SJSA1 (cell line): ENCODE measurements around the gene FCN3. TPM values are rescaled to one million over a fixed set of nuclear protein-coding genes. Genes with fewer than 3 reads are reported as not detected.
"Not testable (repeated sequence)": the region's sequence is repeated elsewhere in the genome, so short reads cannot be mapped to it uniquely, and the experiment has no call there.

Experiments used
- DNase-seq, 2 experiments: peaks; one replicate each; pipeline ENCODE4 v3.0.0-alpha.2; 2015 to 2020; ENCODE audit warnings: low spot score in 2 of 2, low read depth in 1 of 2
- H3K27ac ChIP-seq: fragments of 250-450 bp; sonication (Bioruptor Pico); 2 replicates; pipeline ENCODE4 v1.5.1; 2020; ENCODE audit warnings: mild to moderate bottlenecking, moderate library complexity
- H3K27me3 ChIP-seq: fragments of 250-450 bp; sonication (Bioruptor Pico); replicated peaks from 2 replicates; pipeline ENCODE4 v1.5.1; 2020; ENCODE audit warnings: mild to moderate bottlenecking, moderate library complexity
- H3K36me3 ChIP-seq: fragments of 250-450 bp; sonication (Bioruptor Pico); 2 replicates; pipeline ENCODE4 v1.5.1; 2020; ENCODE audit warnings: mild to moderate bottlenecking
- H3K4me1 ChIP-seq: fragments of 250-450 bp; sonication (Bioruptor Pico); replicated peaks from 2 replicates; pipeline ENCODE4 v1.6.1; 2021; ENCODE audit warnings: mild to moderate bottlenecking
- H3K4me3 ChIP-seq: fragments of 250-450 bp; sonication (Bioruptor Pico); 2 replicates; pipeline ENCODE4 v1.5.1; 2020; ENCODE audit warnings: mild to moderate bottlenecking
- H3K9me3 ChIP-seq: fragments of 250-450 bp; sonication (Bioruptor Pico); replicated peaks from 2 replicates; pipeline ENCODE4 v1.5.1; 2020; ENCODE audit warnings: mild to moderate bottlenecking
- total RNA-seq: library from RNA; depleted of rRNA; stranded (reverse); fragments of >200 nt; shearing (Covaris generic); gene quantifications from 2 replicates; pipeline ENCODE4 v1.2.3, GENCODE V29; 2014

Gene FCN3
- total RNA-seq, 1 experiment from 2014 or later, result not detected

- peaks cover 34% of the 10 kb centered on the region for H3K36me3 ChIP-seq
- not testable (repeated sequence) for DNase-seq, H3K9me3 ChIP-seq, H3K27ac ChIP-seq, H3K4me1 ChIP-seq, H3K27me3 ChIP-seq, H3K4me3 ChIP-seq
Measured at GRCh38 chr1:27405598-27406361, 31.2 kb upstream of the FCN3 start.

- no peak overlapping the region for H3K27ac ChIP-seq
- H3K4me3 ChIP-seq, result no peak overlapping the region
- H3K9me3 ChIP-seq, result no peaks in the 10 kb centered on the region
- H3K4me1 ChIP-seq, result peaks cover 7% of the 10 kb centered on the region
- no peaks in the 10 kb centered on the region for H3K27me3 ChIP-seq
- peaks cover 27% of the 10 kb centered on the region for H3K36me3 ChIP-seq
- no peak for DNase-seq
Measured at GRCh38 chr1:27405074-27405473, 30.4 kb upstream of the FCN3 start.

DNA sequence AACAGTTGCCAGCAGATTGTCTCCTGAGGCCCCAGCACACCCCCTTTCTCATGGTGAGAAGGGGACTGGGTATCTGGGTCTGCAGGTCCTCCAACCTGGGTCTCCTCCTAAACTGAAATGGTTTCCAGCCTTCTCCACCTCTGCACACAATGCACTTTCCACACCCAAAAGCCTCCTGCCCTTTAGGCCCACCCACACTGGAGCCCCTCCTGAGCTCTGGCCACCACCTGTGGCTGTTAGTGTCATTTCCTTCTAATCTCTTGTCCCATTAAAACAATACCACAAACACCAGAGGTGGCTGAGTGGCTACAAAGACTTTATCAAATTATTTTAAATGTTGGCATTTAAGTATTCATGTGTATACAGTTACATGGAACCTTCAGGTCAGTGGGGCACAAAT, 29.3 kb upstream of the FCN3 start:
- H3K9me3 ChIP-seq, result no peaks in the 10 kb centered on the region
- H3K27ac ChIP-seq, result no peak overlapping the region
- DNase-seq, result no peak
- peaks cover 23% of the 10 kb centered on the region for H3K36me3 ChIP-seq
- peaks cover 7% of the 10 kb centered on the region for H3K4me1 ChIP-seq
- no peak overlapping the region for H3K4me3 ChIP-seq
- H3K27me3 ChIP-seq, result no peaks in the 10 kb centered on the region

GRCh38 chr1:27403065-27403726, 28.6 kb upstream of the FCN3 start:
- Histone ChIP-seq H3K27ac (no peak overlapping the region), H3K36me3 (peaks cover 15% of the 10 kb centered on the region)
- DNase-seq, result no peak

DNA sequence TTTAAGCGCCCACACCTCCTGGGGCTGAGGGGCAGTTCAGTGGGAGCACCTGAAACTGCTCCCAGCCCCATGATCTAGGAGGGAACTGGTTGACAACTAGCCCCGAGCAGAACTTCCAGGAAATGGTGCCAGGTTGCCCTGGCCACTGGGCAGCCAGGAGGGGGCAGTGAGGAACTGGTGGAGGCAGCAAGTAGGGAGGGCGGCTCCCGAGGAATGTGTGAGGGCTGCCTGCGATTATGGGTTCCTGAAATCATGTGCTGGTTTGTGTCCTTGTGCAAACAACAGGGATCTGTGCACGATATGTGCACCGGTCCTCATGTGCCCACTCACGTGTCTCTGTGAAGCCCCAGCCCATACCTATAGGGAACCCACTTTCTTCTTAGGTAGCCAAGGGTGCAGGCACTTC, 27.7 kb upstream of the FCN3 start:
- Histone ChIP-seq H3K27me3 (no peaks in the 10 kb centered on the region), H3K4me1 (peaks cover 7% of the 10 kb centered on the region), H3K4me3 (no peak overlapping the region), H3K36me3 (peaks cover 7% of the 10 kb centered on the region; the same call in 1 of the 2 replicates), H3K9me3 (no peaks in the 10 kb centered on the region), H3K27ac (no peak overlapping the region)
- DNase-seq, result peak in 1 of 2 experiments; percentile 63

More at GRCh38 chr1:27403065-27403726, 28.6 kb upstream of the FCN3 start:
- no peaks in the 10 kb centered on the region for H3K27me3 ChIP-seq
- H3K4me1 ChIP-seq, result peaks cover 7% of the 10 kb centered on the region
- H3K9me3 ChIP-seq, result no peaks in the 10 kb centered on the region
- H3K4me3 ChIP-seq, result no peak overlapping the region

GRCh38 chr1:27400963-27401341, 26.3 kb upstream of the FCN3 start:
- Histone ChIP-seq H3K27me3 (no peaks in the 10 kb centered on the region), H3K36me3 (peaks cover 6% of the 10 kb centered on the region; the same call in 1 of the 2 replicates), H3K4me3 (no peak overlapping the region), H3K27ac (no peak overlapping the region), H3K4me1 (peaks cover 7% of the 10 kb centered on the region), H3K9me3 (no peaks in the 10 kb centered on the region)
- DNase-seq, result no peak

- no peaks in the 10 kb centered on the region for H3K27me3 ChIP-seq
- no peak for DNase-seq
- no peaks in the 10 kb centered on the region for H3K9me3 ChIP-seq
- no peak overlapping the region for H3K4me3 ChIP-seq
- H3K36me3 ChIP-seq, result peaks cover 6% of the 10 kb centered on the region; the same call in 1 of the 2 replicates
- H3K27ac ChIP-seq, result no peak overlapping the region
- H3K4me1 ChIP-seq, result peaks cover 7% of the 10 kb centered on the region
Measured at GRCh38 chr1:27400082-27400962, 25.7 kb upstream of the FCN3 start.

- Histone ChIP-seq H3K4me3 (no peak overlapping the region), H3K36me3 (peaks cover 10% of the 10 kb centered on the region; the same call in 1 of the 2 replicates), H3K9me3 (no peaks in the 10 kb centered on the region), H3K27ac (no peak overlapping the region), H3K27me3 (no peaks in the 10 kb centered on the region), H3K4me1 (peaks cover 11% of the 10 kb centered on the region)
- no peak for DNase-seq
Measured at GRCh38 chr1:27399251-27400025, 24.8 kb upstream of the FCN3 start.

- no peak overlapping the region for H3K27ac ChIP-seq
Measured at GRCh38 chr1:27398405-27399149, 24.0 kb upstream of the FCN3 start.

GRCh38 chr1:27397749-27398148, 23.1 kb upstream of the FCN3 start:
- H3K4me3 ChIP-seq, result no peak overlapping the region
- DNase-seq, result no peak
- peaks cover 16% of the 10 kb centered on the region for H3K36me3 ChIP-seq
- H3K9me3 ChIP-seq, result no peaks in the 10 kb centered on the region
- peaks cover 18% of the 10 kb centered on the region for H3K4me1 ChIP-seq
- no peaks in the 10 kb centered on the region for H3K27me3 ChIP-seq
- no peak overlapping the region for H3K27ac ChIP-seq

More at GRCh38 chr1:27398405-27399149, 24.0 kb upstream of the FCN3 start:
- Histone ChIP-seq H3K9me3 (no peaks in the 10 kb centered on the region), H3K4me3 (no peak overlapping the region), H3K36me3 (peaks cover 15% of the 10 kb centered on the region), H3K4me1 (peaks cover 14% of the 10 kb centered on the region), H3K27me3 (no peaks in the 10 kb centered on the region)
- no peak for DNase-seq

DNA sequence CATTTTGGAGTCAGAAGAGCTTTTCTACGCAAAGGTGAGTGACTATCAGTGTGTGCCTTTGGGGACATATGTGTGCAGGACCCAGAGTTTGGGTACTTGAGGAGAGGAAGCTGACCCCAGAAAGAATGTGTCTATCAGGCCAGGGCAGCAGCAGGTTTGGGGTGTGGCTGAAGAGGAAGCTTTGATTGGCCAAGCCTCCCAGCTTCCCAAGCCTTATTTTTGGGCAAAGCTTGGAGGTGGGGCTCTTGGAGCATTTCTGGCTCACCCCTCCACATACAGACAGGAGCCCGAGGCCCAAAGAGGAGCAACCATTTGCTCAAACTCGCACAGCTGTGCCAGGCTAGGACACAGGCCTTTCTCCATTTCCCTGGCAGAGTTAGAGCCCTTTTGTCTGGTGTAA, 22.5 kb upstream of the FCN3 start:
- Histone ChIP-seq H3K27ac (no peak overlapping the region), H3K27me3 (no peaks in the 10 kb centered on the region), H3K4me3 (no peak overlapping the region), H3K36me3 (peaks cover 14% of the 10 kb centered on the region), H3K4me1 (peaks cover 13% of the 10 kb centered on the region), H3K9me3 (no peaks in the 10 kb centered on the region)
- no peak for DNase-seq

GRCh38 chr1:27395441-27396195, 21.0 kb upstream of the FCN3 start:
- peaks cover 13% of the 10 kb centered on the region for H3K36me3 ChIP-seq
- H3K9me3 ChIP-seq, result no peaks in the 10 kb centered on the region
- no peaks in the 10 kb centered on the region for H3K27me3 ChIP-seq
- DNase-seq, result peak; percentile 57 to 65
- no peak overlapping the region for H3K27ac ChIP-seq
- no peak overlapping the region for H3K4me3 ChIP-seq
- H3K4me1 ChIP-seq, result peaks cover 20% of the 10 kb centered on the region
